Liver (tissue), 9 donors: Measurements from ENCODE around the gene PATJ. TPM values are rescaled to one million over a fixed set of nuclear protein-coding genes. Genes with fewer than 3 reads are reported as not detected.

ENCODE experiments used
- DNase-seq: peaks from one replicate; pipeline ENCODE4 v3.0.0-alpha.2; 2017; ENCODE audit warnings: low spot score
- H3K27ac ChIP-seq, 2 donors: one replicate each; pipeline ENCODE4 v1.7.0; 2013; ENCODE audit warnings: inconsistent platforms in 2 of 2, low read length in 2 of 2, control low read depth in 1 of 2, low read depth in 1 of 2, mild to moderate bottlenecking in 1 of 2
- H3K27me3 ChIP-seq, 4 donors: one replicate each; pipeline versions ENCODE4 v1.6.1 to v1.7.0; 2013; ENCODE audit warnings: low read length in 3 of 4, inconsistent platforms in 1 of 4, mild to moderate bottlenecking in 1 of 4, moderate library complexity in 1 of 4; ENCODE audit not compliant: control insufficient read depth in 4 of 4, insufficient read depth in 4 of 4
- H3K36me3 ChIP-seq, 4 donors: one replicate each; pipeline versions ENCODE4 v1.6.1 to v1.7.0; 2013; ENCODE audit warnings: low read length in 3 of 4, mild to moderate bottlenecking in 3 of 4, low read depth in 1 of 4, moderate library complexity in 1 of 4; ENCODE audit not compliant: control insufficient read depth in 4 of 4, insufficient read depth in 3 of 4
- H3K4me1 ChIP-seq, 4 donors: one replicate each; pipeline versions ENCODE4 v1.6.1 to v1.7.0; 2013; ENCODE audit warnings: low read length in 3 of 4, mild to moderate bottlenecking in 3 of 4, moderate library complexity in 1 of 4; ENCODE audit not compliant: control insufficient read depth in 4 of 4, insufficient read depth in 4 of 4
- H3K4me3 ChIP-seq, 3 donors: one replicate each; pipeline versions ENCODE4 v1.6.1 to v1.7.0; 2013; ENCODE audit warnings: low read length in 3 of 3, control low read depth in 1 of 3, low read depth in 1 of 3, mild to moderate bottlenecking in 1 of 3
- H3K9ac ChIP-seq, 2 donors: one replicate each; pipeline ENCODE4 v1.7.0; 2013; ENCODE audit warnings: low read length in 2 of 2, mild to moderate bottlenecking in 2 of 2, moderate library complexity in 2 of 2, control low read depth in 1 of 2, low read depth in 1 of 2
- H3K9me3 ChIP-seq, 4 donors: one replicate each; pipeline versions ENCODE4 v1.6.1 to v1.7.0; 2013; ENCODE audit warnings: low read length in 3 of 4; ENCODE audit not compliant: control insufficient read depth in 4 of 4
- ATF3 ChIP-seq: IDR thresholded peaks from 2 replicates; pipeline ENCODE4 v1.6.1; 2016; ENCODE audit warnings: antibody characterized with exemption
- CTCF ChIP-seq: fragments of 150-350 bp; IDR thresholded peaks from 2 replicates; pipeline ENCODE4 v1.5.1; 2017; ENCODE audit warnings: improper control_type of control experiment, low read depth, low read length; ENCODE audit not compliant: missing input control
- EGR1 ChIP-seq, 2 donors: IDR thresholded peaks; 2 replicates each; pipeline ENCODE4 v1.6.1; 2016 to 2018; ENCODE audit warnings: antibody characterized with exemption in 2 of 2, low read depth in 2 of 2
- FOXA1 ChIP-seq: IDR thresholded peaks from 2 replicates; pipeline ENCODE4 v1.6.1; 2016; ENCODE audit warnings: antibody characterized with exemption
- FOXA2 ChIP-seq: IDR thresholded peaks from 2 replicates; pipeline ENCODE4 v1.6.1; 2016; ENCODE audit warnings: antibody characterized with exemption
- GABPA ChIP-seq, 2 donors: IDR thresholded peaks in 1 of 2; conservative IDR thresholded peaks in 1 of 2; 2 replicates each; pipeline ENCODE4 v1.6.1; 2016; ENCODE audit warnings: antibody characterized with exemption in 2 of 2, mild to moderate bottlenecking in 1 of 2, moderate library complexity in 1 of 2
- HNF4A ChIP-seq, 2 donors: conservative IDR thresholded peaks; 2 replicates each; pipeline ENCODE4 v1.6.1; 2016; ENCODE audit warnings: antibody characterized with exemption in 2 of 2, mild to moderate bottlenecking in 2 of 2
- HNF4G ChIP-seq: IDR thresholded peaks from 2 replicates; pipeline ENCODE4 v1.6.1; 2016; ENCODE audit warnings: antibody characterized with exemption
- JUND ChIP-seq, 2 donors: IDR thresholded peaks; 2 replicates each; pipeline ENCODE4 v1.6.1; 2016; ENCODE audit warnings: antibody characterized with exemption in 2 of 2
- MAX ChIP-seq: IDR thresholded peaks from 2 replicates; pipeline ENCODE4 v1.6.1; 2016; ENCODE audit warnings: antibody characterized with exemption
- NR2F2 ChIP-seq: IDR thresholded peaks from 2 replicates; pipeline ENCODE4 v1.6.1; 2016; ENCODE audit warnings: antibody characterized with exemption
- RAD21 ChIP-seq, 2 donors: IDR thresholded peaks; 2 replicates each; pipeline ENCODE4 v1.6.1; 2016; ENCODE audit warnings: antibody characterized with exemption in 2 of 2, mild to moderate bottlenecking in 2 of 2
- REST ChIP-seq: IDR thresholded peaks from 2 replicates; pipeline ENCODE4 v1.6.1; 2016; ENCODE audit warnings: antibody characterized with exemption, mild to moderate bottlenecking
- RXRA ChIP-seq, 2 donors: IDR thresholded peaks; 2 replicates each; pipeline ENCODE4 v1.6.1; 2017 to 2018; ENCODE audit warnings: antibody characterized with exemption in 2 of 2, mild to moderate bottlenecking in 1 of 2
- SP1 ChIP-seq: IDR thresholded peaks from 2 replicates; pipeline ENCODE4 v1.6.1; 2018; ENCODE audit warnings: antibody characterized with exemption, mild to moderate bottlenecking
- TAF1 ChIP-seq: conservative IDR thresholded peaks from 2 replicates; pipeline ENCODE4 v1.6.1; 2016; ENCODE audit warnings: antibody characterized with exemption, mild to moderate bottlenecking
- YY1 ChIP-seq: IDR thresholded peaks from 2 replicates; pipeline ENCODE4 v1.6.1; 2016; ENCODE audit warnings: antibody characterized with exemption, mild to moderate bottlenecking
- WGBS: extraction: QIAGEN DNeasy Blood & Tissue Kit; methylation state at CpG from one replicate; pipeline ENCODE4 v1.1.7; 2013; 5-methylcytosine and 5-hydroxymethylcytosine counted together
- polyA plus RNA-seq, 2 donors: library from polyadenylated mRNA; stranded (reverse) in 1 of 2; unstranded in 1 of 2; fragments of 200-250 nt in 1 of 2; fragments of >200 nt in 1 of 2; fragmentation: Nextera tagmentation in 1 of 2; extraction: Ambion mirVana in 1 of 2; gene quantifications; one replicate each; pipeline versions ENCODE4 v1.2.1 to v1.2.3, GENCODE V29; 2013 to 2015
- total RNA-seq, 2 donors: library from RNA; depleted of rRNA; stranded (reverse); fragments of >200 nt; gene quantifications; one replicate each; pipeline ENCODE4 v1.2.3, GENCODE V29; 2014
- donor health status: healthy.
- donor health status: healthy.
- donor health status: healthy.
- donor health status: healthy.
- donor health status: healthy.

PATJ gene
- total and polyA plus RNA-seq, 4 donors: 5.7 to 29.8 (median 9.0) TPM

GRCh38 chr1:61973100-61973837, 231.0 kb downstream of the PATJ start:
- no peak for TF ChIP-seq GABPA (IDR thresholded peaks at IDR 0.05 in 1 of 2, conservative IDR thresholded peaks at IDR 0.05 in 1 of 2)
- TF ChIP-seq FOXA1: no peak
- peak in 1 of 2 donors; percentile 22 for TF ChIP-seq RXRA (IDR thresholded peaks at IDR 0.05)
- no peak for TF ChIP-seq MAX
- peak; percentile 24 for TF ChIP-seq YY1
- no peak for TF ChIP-seq HNF4G
- Histone ChIP-seq H3K27me3 (no peaks in the 10 kb centered on the region), H3K9ac (no peak overlapping the region), H3K4me3 (no peak overlapping the region), H3K9me3 (no peaks in the 10 kb centered on the region), H3K4me1 (peaks cover 2 to 20% (median 14%) of the 10 kb centered on the region in 4 donors), H3K36me3 (no peaks in the 10 kb centered on the region), H3K27ac (peak overlapping the region; percentile 73 to 79)
- no peak for DNase-seq
- 44% methylated on average over 8 of the region's 8 CpGs for WGBS

DNA sequence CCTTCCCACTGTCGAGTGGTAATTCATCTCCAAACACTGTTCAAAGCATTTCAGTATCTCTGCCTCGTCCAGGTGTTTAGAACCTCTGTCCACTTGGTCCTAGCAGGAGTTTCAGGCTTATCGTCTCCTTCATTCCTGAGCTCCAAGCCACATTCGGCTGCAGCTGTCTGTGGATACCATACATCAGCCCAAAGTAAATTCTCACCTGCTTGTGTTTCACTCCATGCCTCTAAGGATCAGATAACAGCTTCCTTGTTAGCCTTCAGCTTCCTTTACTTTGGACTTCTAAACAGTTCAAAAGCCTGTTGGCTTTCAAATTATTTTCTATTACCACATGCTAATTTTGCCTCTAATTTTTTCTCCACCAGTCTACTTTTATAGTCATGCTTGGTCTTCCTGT, 233.4 kb downstream of the PATJ start:
- DNase-seq: no peak
- no peak overlapping the region for H3K9ac ChIP-seq
- WGBS: 92% methylated on average over 4 of the region's 4 CpGs

DNA sequence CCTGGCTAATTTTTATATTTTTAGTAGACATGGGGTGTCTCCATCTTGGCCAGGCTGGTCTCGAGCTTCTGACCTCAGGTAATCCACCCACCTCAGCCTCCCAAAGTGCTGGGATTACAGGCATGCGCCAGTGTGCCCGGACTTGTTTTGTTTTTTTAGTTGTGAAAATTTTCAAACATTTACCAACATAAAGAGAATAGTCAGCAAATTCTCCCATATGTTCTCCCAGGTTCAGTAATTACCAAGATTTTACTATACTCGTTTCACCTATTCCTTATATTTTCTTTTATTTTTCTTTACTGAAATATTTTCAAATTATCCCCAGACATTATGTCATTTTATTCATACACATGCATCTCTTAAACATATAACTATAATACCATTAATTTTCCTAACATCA, 234.3 kb downstream of the PATJ start:
- Histone ChIP-seq H3K27me3 (no peaks in the 10 kb centered on the region), H3K4me1 (peaks cover 0 to 20% (median 14%) of the 10 kb centered on the region in 4 donors), H3K9ac (no peak overlapping the region), H3K9me3 (no peaks in the 10 kb centered on the region), H3K27ac (no peak overlapping the region), H3K36me3 (no peaks in the 10 kb centered on the region), H3K4me3 (no peak overlapping the region)
- WGBS: 91% methylated on average over 4 of the region's 4 CpGs
- no peak for DNase-seq
- no peak for TF ChIP-seq ATF3
- TF ChIP-seq RXRA (IDR thresholded peaks at IDR 0.05): no peak
- TF ChIP-seq TAF1: no peak
- no peak for TF ChIP-seq JUND (IDR thresholded peaks at IDR 0.05)
- TF ChIP-seq HNF4G: no peak
- no peak for TF ChIP-seq FOXA2
- TF ChIP-seq RAD21 (IDR thresholded peaks at IDR 0.05): no peak
- TF ChIP-seq YY1: no peak
- TF ChIP-seq HNF4A (conservative IDR thresholded peaks at IDR 0.05): no peak
- no peak for TF ChIP-seq SP1
- TF ChIP-seq FOXA1: no peak
- no peak for TF ChIP-seq REST
- no peak for TF ChIP-seq NR2F2
- TF ChIP-seq EGR1 (IDR thresholded peaks at IDR 0.05; ENCODE audit: low read depth in 2 of 2): no peak

More for the DNA sequence above, 233.4 kb downstream of the PATJ start:
- Histone ChIP-seq H3K27me3 (no peaks in the 10 kb centered on the region), H3K4me1 (peaks cover 0 to 20% (median 14%) of the 10 kb centered on the region in 4 donors), H3K4me3 (no peak overlapping the region), H3K27ac (no peak overlapping the region), H3K36me3 (no peaks in the 10 kb centered on the region), H3K9me3 (no peaks in the 10 kb centered on the region)
- no peak for TF ChIP-seq CTCF
- TF ChIP-seq YY1: no peak
- no peak for TF ChIP-seq RXRA (IDR thresholded peaks at IDR 0.05)
